ENCODE results near the gene LST1.

LST1 gene

GRCh38 chr6:31621320-31621939 is 35.4 kb downstream of the LST1 start:
- Mint-ChIP-seq H3K27me3 (no peaks in the 10 kb centered on the region), H3K27ac (ENCODE audit: low read depth) (peak overlapping the region; percentile 94), H3K36me3 (ENCODE audit: insufficient read depth) (peaks cover 52% of the 10 kb centered on the region), H3K4me1 (peaks cover 19% of the 10 kb centered on the region), H3K9me3 (no peaks in the 10 kb centered on the region), H3K4me3 (peak overlapping the region; percentile 80)
- ATAC-seq (replicated peaks; ENCODE audit: extremely low read depth, poor library complexity, severe bottlenecking) (no peak), DNase-seq (ENCODE audit: low spot score in 2 of 2) (no peak)

- ATAC-seq (replicated peaks; ENCODE audit: extremely low read depth, poor library complexity, severe bottlenecking): no peak
- Mint-ChIP-seq H3K4me3 (peak overlapping the region; percentile 80), H3K36me3 (ENCODE audit: insufficient read depth) (peaks cover 56% of the 10 kb centered on the region), H3K4me1 (peaks cover 21% of the 10 kb centered on the region), H3K27ac (ENCODE audit: low read depth) (peak overlapping the region; percentile 94), H3K9me3 (no peaks in the 10 kb centered on the region), H3K27me3 (no peaks in the 10 kb centered on the region)
- DNase-seq (ENCODE audit: low spot score in 2 of 2): no peak
These were observed 35.9 kb downstream of the LST1 start for GRCh38 chr6:31621991-31622390.

GRCh38 chr6:31622684-31623091 is 36.6 kb downstream of the LST1 start:
- Mint-ChIP-seq H3K9me3 (no peaks in the 10 kb centered on the region), H3K36me3 (ENCODE audit: insufficient read depth) (peaks cover 63% of the 10 kb centered on the region), H3K4me3 (no peak overlapping the region), H3K27me3 (no peaks in the 10 kb centered on the region), H3K27ac (ENCODE audit: low read depth) (peak overlapping the region; percentile 94), H3K4me1 (peaks cover 25% of the 10 kb centered on the region)
- ATAC-seq (replicated peaks; ENCODE audit: extremely low read depth, poor library complexity, severe bottlenecking) (no peak), DNase-seq (ENCODE audit: low spot score in 2 of 2) (no peak)

- no peak for DNase-seq (ENCODE audit: low spot score in 2 of 2)
- Mint-ChIP-seq H3K36me3 (ENCODE audit: insufficient read depth) (peaks cover 74% of the 10 kb centered on the region), H3K9me3 (no peaks in the 10 kb centered on the region), H3K27ac (ENCODE audit: low read depth) (no peak overlapping the region), H3K4me1 (peaks cover 31% of the 10 kb centered on the region), H3K27me3 (no peaks in the 10 kb centered on the region), H3K4me3 (no peak overlapping the region)
- no peak for ATAC-seq (replicated peaks; ENCODE audit: extremely low read depth, poor library complexity, severe bottlenecking)
These were observed 38.0 kb downstream of the LST1 start for GRCh38 chr6:31624070-31624469.

- Mint-ChIP-seq H3K9me3 (no peaks in the 10 kb centered on the region), H3K27ac (ENCODE audit: low read depth) (peak overlapping the region; percentile 33), H3K36me3 (ENCODE audit: insufficient read depth) (peaks cover 77% of the 10 kb centered on the region), H3K27me3 (no peaks in the 10 kb centered on the region), H3K4me3 (no peak overlapping the region), H3K4me1 (peaks cover 22% of the 10 kb centered on the region)
- ATAC-seq (replicated peaks; ENCODE audit: extremely low read depth, poor library complexity, severe bottlenecking) (no peak), DNase-seq (ENCODE audit: low spot score in 2 of 2) (no peak)
These were observed 40.9 kb downstream of the LST1 start for GRCh38 chr6:31626952-31627351.

- DNase-seq (ENCODE audit: low spot score in 2 of 2) (no peak), ATAC-seq (replicated peaks; ENCODE audit: extremely low read depth, poor library complexity, severe bottlenecking) (no peak)
- H3K36me3 Mint-ChIP-seq (ENCODE audit: insufficient read depth): peaks cover 75% of the 10 kb centered on the region
- H3K9me3 Mint-ChIP-seq: no peaks in the 10 kb centered on the region
- H3K4me3 Mint-ChIP-seq: no peak overlapping the region
- peak overlapping the region; percentile 33 for H3K27ac Mint-ChIP-seq (ENCODE audit: low read depth)
- no peaks in the 10 kb centered on the region for H3K27me3 Mint-ChIP-seq
- peaks cover 14% of the 10 kb centered on the region for H3K4me1 Mint-ChIP-seq
These were observed 41.7 kb downstream of the LST1 start for GRCh38 chr6:31627690-31628287.

- no peak for DNase-seq (ENCODE audit: low spot score in 2 of 2)
- no peak for ATAC-seq (replicated peaks; ENCODE audit: extremely low read depth, poor library complexity, severe bottlenecking)
- H3K4me1 Mint-ChIP-seq: peaks cover 14% of the 10 kb centered on the region
- no peaks in the 10 kb centered on the region for H3K27me3 Mint-ChIP-seq
- no peaks in the 10 kb centered on the region for H3K9me3 Mint-ChIP-seq
- H3K36me3 Mint-ChIP-seq (ENCODE audit: insufficient read depth): peaks cover 70% of the 10 kb centered on the region
- no peak overlapping the region for H3K4me3 Mint-ChIP-seq
- no peak overlapping the region for H3K27ac Mint-ChIP-seq (ENCODE audit: low read depth)
These were observed 42.9 kb downstream of the LST1 start for GRCh38 chr6:31629014-31629413.

- Mint-ChIP-seq H3K4me1 (peaks cover 14% of the 10 kb centered on the region), H3K4me3 (no peak overlapping the region), H3K27me3 (no peaks in the 10 kb centered on the region), H3K9me3 (no peaks in the 10 kb centered on the region), H3K27ac (ENCODE audit: low read depth) (peak overlapping the region; percentile 73), H3K36me3 (ENCODE audit: insufficient read depth) (peaks cover 67% of the 10 kb centered on the region)
- DNase-seq (ENCODE audit: low spot score in 2 of 2) (no peak), ATAC-seq (replicated peaks; ENCODE audit: extremely low read depth, poor library complexity, severe bottlenecking) (no peak)
These were observed 44.3 kb downstream of the LST1 start for GRCh38 chr6:31630177-31630934.

GRCh38 chr6:31631209-31631608 is 45.1 kb downstream of the LST1 start:
- ATAC-seq (replicated peaks; ENCODE audit: extremely low read depth, poor library complexity, severe bottlenecking) (no peak), DNase-seq (ENCODE audit: low spot score in 2 of 2) (no peak)
- Mint-ChIP-seq H3K4me1 (peaks cover 14% of the 10 kb centered on the region), H3K9me3 (no peaks in the 10 kb centered on the region), H3K36me3 (ENCODE audit: insufficient read depth) (peaks cover 69% of the 10 kb centered on the region), H3K27ac (ENCODE audit: low read depth) (peak overlapping the region; percentile 73), H3K4me3 (no peak overlapping the region), H3K27me3 (no peaks in the 10 kb centered on the region)

GRCh38 chr6:31631681-31632278 is 45.7 kb downstream of the LST1 start:
- Mint-ChIP-seq H3K4me3 (no peak overlapping the region), H3K4me1 (peaks cover 15% of the 10 kb centered on the region), H3K27ac (ENCODE audit: low read depth) (peak overlapping the region; percentile 88), H3K9me3 (no peaks in the 10 kb centered on the region), H3K27me3 (no peaks in the 10 kb centered on the region), H3K36me3 (ENCODE audit: insufficient read depth) (peaks cover 67% of the 10 kb centered on the region)
- DNase-seq (ENCODE audit: low spot score in 2 of 2): no peak
- ATAC-seq (replicated peaks; ENCODE audit: extremely low read depth, poor library complexity, severe bottlenecking): no peak

GRCh38 chr6:31632279-31632946 is 46.3 kb downstream of the LST1 start:
- H3K27ac Mint-ChIP-seq (ENCODE audit: low read depth): peak overlapping the region; percentile 88
- peaks cover 67% of the 10 kb centered on the region for H3K36me3 Mint-ChIP-seq (ENCODE audit: insufficient read depth)

GRCh38 chr6:31633447-31633846 is 47.4 kb downstream of the LST1 start:
- H3K27ac Mint-ChIP-seq (ENCODE audit: low read depth): no peak overlapping the region
- H3K4me1 Mint-ChIP-seq: peaks cover 6% of the 10 kb centered on the region
- ATAC-seq (replicated peaks; ENCODE audit: extremely low read depth, poor library complexity, severe bottlenecking) (no peak), DNase-seq (ENCODE audit: low spot score in 2 of 2) (no peak)
- no peaks in the 10 kb centered on the region for H3K9me3 Mint-ChIP-seq
- H3K4me3 Mint-ChIP-seq: no peak overlapping the region
- H3K36me3 Mint-ChIP-seq (ENCODE audit: insufficient read depth): peaks cover 64% of the 10 kb centered on the region
- no peaks in the 10 kb centered on the region for H3K27me3 Mint-ChIP-seq

More at GRCh38 chr6:31632279-31632946, 46.3 kb downstream of the LST1 start:
- no peaks in the 10 kb centered on the region for H3K9me3 Mint-ChIP-seq
- no peak for ATAC-seq (replicated peaks; ENCODE audit: extremely low read depth, poor library complexity, severe bottlenecking)
- H3K4me1 Mint-ChIP-seq: peaks cover 15% of the 10 kb centered on the region
- H3K27me3 Mint-ChIP-seq: no peaks in the 10 kb centered on the region
- H3K4me3 Mint-ChIP-seq: no peak overlapping the region
- DNase-seq (ENCODE audit: low spot score in 2 of 2): no peak

Measured in central memory CD8-positive, alpha-beta T cell (primary cell).